HG03520 (cell line): ENCODE data around the gene PRDM8.
"Not testable (repeated sequence)": the region's sequence is repeated elsewhere in the genome, so short reads cannot be mapped to it uniquely, and the experiment has no call there.

ENCODE experiments used
- ATAC-seq: cut with Tn5 transposase; IDR thresholded peaks from one replicate; pipeline ENCODE4 v1.9.1; 2021; ENCODE audit warnings: mild to moderate bottlenecking, moderate library complexity; ENCODE audit not compliant: unreplicated experiment

PRDM8 gene

DNA sequence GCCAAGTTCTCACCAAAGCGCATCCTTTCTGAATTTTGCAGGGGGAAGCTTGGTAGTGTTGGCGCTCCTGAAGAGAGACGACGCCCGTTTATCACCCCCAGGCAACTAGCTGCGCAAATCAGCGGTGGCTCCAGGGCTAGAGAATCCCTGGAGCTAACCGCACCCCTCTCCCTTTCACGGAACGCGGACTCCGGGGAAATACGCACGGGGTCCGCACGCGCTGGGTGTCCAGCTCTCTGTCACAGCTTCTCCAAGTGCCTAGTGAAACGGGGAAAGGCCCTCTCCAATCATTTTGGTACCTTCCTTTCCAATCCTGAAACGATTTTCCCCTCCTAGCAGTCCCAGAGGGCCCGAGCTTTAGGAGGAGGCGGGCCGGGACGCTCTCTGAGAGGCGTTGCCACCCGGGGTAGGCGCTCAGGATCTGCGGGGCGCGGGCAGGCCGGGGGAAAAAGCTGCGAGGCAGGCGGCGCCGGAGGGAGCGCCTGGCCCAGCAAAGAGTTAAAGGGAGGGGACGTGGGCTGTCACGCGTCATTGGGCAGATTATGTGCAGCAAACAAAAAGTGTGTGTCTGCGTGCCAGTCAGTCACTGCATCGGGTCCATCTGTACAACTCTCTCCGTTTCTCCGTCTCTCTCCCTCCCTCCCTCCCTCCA, at the start of gene PRDM8:
PRDM8 (plus strand) TSS at position 582 of the 652 bp plus-strand sequence. CDS start 2,578 bp downstream, outside the sequence.
- no peak for ATAC-seq

GRCh38 chr4:80150387-80151180, 46.7 kb upstream of the PRDM8 start:
- ATAC-seq, result no peak

DNA sequence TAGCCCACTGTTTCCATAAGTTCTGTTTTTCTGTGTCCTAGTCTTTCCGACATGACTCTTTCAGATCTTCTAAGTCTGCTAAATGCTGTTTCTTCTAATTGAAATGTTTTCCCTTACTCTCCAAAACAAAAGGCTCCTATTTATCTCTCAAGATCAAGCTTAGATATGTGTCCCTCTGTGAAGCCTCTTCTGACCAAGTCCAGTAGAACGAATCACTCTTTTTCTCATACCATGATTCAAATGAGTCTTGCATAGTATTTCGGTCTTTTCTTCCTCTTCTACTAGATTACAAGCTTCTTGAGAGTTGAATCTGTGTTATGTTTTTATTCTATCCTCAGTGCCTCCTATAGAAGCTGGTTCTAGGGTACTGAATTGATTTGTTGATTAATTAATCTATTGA, 45.3 kb upstream of the PRDM8 start:
- ATAC-seq, result no peak

DNA sequence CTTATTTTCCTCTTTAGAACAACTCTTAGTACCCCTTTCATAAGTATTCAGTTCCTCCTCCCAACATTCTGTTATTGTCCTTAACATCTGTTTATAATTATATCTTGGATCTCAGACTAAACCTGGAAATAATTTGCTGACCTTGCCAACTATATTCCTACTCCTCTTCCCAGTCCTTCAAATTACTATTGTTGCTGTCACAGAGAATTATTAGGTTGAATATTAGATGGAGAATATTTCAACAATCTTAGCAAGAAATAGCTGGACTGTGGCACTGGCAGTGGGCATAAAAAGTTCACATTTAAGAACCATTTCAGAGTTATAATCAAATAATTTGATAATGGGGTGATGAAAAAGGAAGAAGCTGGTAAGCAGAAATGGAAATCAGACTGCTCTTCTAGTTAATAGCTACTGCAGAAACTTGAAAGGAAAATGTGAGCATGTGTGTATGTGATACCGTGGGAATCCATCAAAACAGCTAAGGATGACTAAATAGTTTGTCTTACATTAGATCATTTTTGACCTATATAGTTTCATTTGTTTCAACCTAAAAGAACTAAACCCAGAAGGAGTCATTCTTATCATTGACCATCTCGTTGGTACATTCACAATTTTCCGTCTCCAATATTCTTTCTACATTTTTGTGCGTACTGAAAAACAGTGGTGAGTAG, 43.3 kb upstream of the PRDM8 start:
- ATAC-seq, result no peak

GRCh38 chr4:80154545-80154933, 42.8 kb upstream of the PRDM8 start:
- ATAC-seq, result no peak

- no peak for ATAC-seq
Observed at GRCh38 chr4:80155316-80155982, 41.9 kb upstream of the PRDM8 start.

DNA sequence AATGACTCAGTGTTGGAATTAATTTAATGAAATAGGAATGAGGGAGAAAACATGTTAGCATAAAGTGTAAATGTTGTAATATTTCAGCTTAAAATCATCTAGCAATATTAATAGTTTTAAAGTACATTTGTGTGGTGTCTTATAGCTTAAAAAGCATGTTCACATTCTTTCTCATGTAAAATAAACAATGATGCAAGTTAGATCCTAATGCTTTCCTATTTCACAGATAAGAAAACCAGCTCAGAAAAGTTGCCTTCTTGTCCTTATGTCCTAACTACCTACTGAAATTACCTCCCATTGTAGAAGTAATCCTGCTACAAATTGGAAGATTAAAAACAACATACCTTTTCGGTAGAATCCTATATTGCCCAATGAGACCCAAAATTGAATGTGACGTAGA, 40.9 kb upstream of the PRDM8 start:
- ATAC-seq, result no peak

DNA sequence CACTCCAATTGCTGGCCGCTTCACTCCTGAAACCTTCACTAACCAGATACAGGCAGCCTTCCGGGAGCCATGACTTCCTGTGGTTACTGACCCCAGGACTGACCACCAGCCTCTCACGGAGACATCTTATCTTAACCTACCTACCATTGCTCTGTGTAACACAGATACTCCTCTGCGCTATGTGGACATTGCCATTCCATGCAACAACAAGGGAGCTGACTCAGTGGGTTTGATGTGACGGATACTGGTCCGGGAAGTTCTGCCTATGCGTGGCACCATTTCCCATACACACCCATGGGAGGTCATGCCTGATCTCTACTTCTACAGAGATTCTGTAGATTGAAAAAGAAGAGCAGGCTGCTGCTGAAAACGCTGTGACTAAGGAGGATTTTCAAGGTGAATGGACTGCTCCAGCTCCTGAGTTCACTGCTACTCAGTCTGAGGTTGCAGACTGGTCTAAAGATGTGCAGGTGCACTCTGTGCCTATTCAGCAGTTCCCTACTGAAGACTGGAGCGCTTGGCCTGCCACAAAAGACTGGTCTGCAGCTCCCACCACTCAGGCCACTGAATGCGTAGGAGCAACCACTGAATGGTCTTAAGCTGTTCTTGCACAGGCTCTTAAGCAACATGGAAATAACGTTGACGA, 35.8 kb upstream of the PRDM8 start:
- ATAC-seq, result no peak

- no peak for ATAC-seq
Observed at GRCh38 chr4:80162418-80162817, 34.9 kb upstream of the PRDM8 start.

- ATAC-seq, result no peak
Observed at GRCh38 chr4:80165855-80166254, 31.4 kb upstream of the PRDM8 start.

- no peak for ATAC-seq
Observed at GRCh38 chr4:80171251-80171650, 26.1 kb upstream of the PRDM8 start.

DNA sequence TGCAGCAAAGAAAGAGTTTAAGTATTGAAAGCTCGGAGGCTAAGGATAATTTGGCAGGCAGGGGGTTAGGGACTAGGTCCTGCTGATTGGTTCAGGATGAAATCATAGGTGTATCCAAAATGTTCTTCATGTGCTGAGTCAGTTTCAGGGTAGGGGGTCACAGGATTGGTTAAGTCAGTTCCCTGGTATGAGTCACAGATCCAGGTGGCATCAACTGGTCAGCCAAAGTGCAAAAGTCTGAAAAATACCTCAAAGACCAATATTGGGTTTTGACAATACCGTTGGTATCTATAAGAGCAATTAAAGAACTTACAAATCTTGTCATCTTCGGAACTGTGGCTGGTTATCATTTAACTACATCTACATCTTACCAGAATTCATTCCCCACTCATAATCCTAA, 25.6 kb upstream of the PRDM8 start:
- no peak for ATAC-seq

DNA sequence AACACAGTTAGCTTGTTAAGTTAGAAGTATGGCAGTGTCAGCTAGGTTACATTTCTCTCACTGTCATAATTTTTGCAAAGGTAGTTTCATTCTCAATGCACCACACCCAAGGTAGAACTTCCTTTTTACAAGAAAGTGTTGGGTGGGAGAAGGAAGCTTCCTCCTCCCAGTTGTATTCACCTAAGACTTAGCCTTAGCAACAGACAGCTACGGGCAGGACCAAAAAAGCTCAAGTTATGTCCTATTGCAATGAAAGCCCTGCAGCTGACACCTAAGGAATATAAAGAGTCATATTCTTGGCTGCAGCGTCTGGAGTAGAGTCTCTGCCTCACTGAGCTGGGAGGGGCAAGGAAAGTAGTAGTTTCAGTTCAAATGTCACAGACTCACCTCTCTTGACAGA, 25.1 kb upstream of the PRDM8 start:
- ATAC-seq, result peak; percentile 50

DNA sequence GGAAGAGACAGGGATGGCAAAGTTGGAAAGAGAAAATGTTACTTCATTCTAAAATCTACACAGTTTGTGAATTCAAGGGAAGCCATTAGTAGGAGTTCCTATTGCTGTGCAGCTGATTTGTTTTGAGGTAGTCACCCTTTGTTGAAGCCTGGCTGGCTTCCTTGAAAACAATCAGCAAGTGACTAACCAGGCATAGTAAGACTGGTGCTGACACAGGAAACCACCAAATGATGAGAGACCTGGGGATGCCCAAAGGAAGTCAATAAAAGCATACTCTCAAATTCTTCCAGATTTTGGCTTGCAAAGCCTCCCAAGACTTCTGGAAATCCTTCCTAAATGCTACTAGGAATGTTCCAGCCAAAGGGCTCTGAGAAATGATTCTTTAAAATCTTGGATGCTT, 23.9 kb upstream of the PRDM8 start:
- peak; percentile 77 for ATAC-seq

DNA sequence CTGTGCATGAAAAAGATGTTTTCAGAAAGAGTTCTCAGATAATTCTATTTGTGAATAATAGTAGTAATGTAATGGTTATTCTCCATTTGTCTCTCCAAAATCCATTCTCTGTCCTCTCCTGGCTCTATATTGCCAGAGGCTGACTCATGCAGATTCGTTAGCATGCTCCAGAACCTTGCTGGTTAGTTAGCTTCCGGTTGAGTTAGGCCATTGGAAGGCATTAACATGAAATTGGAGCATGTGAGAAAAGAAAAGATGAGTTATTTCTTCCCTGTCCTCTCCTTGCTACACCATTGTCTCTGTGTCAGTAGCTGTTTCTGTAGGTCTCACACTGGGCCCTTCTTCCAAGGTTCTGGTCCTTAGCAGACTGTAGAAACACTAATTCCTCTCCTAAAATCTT, 23.5 kb upstream of the PRDM8 start:
- no peak for ATAC-seq

GRCh38 chr4:80177793-80178192, 19.5 kb upstream of the PRDM8 start:
- ATAC-seq, result not testable (repeated sequence)

- no peak for ATAC-seq
Observed at GRCh38 chr4:80178964-80179363, 18.3 kb upstream of the PRDM8 start.

GRCh38 chr4:80179637-80180161, 17.6 kb upstream of the PRDM8 start:
- no peak for ATAC-seq

GRCh38 chr4:80180743-80181142, 16.6 kb upstream of the PRDM8 start:
- no peak for ATAC-seq

DNA sequence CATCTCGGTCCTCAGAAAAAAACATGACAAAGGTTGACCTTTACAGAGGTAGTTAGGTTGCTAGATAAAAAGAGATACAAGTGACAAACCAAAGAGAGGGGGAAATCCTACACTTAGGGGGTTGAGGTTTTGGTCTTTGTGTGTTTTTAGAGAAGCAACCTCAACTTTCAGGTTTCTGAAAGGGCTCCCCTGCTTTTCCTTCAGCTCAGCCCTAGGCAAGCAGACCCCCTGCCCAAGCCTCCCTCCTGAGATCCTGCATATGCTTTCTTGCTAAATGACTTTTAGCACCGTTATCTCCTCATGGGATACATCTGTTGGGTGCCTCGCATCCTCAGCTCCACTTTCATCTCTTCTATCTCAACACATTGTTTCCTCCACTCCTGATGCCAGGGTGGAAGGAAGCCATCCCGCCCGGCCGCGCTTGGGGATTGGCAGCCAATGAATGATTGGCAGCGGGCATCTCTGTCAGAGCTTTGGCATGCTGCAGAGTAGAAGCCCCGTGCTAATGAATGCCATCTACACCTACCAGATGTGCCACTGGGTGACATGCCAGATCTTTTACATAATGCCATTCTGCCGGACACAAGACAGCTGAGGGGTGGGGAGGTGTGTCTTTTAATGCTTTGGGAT, 15.0 kb upstream of the PRDM8 start:
- ATAC-seq, result no peak
